HG03280 (cell line): Measurements from ENCODE around the gene HP.

Experiments
- ATAC-seq: cut with Tn5 transposase; IDR thresholded peaks from one replicate; pipeline ENCODE4 v1.9.1; 2021; ENCODE audit warnings: mild to moderate bottlenecking, moderate library complexity; ENCODE audit not compliant: unreplicated experiment

HP gene

DNA sequence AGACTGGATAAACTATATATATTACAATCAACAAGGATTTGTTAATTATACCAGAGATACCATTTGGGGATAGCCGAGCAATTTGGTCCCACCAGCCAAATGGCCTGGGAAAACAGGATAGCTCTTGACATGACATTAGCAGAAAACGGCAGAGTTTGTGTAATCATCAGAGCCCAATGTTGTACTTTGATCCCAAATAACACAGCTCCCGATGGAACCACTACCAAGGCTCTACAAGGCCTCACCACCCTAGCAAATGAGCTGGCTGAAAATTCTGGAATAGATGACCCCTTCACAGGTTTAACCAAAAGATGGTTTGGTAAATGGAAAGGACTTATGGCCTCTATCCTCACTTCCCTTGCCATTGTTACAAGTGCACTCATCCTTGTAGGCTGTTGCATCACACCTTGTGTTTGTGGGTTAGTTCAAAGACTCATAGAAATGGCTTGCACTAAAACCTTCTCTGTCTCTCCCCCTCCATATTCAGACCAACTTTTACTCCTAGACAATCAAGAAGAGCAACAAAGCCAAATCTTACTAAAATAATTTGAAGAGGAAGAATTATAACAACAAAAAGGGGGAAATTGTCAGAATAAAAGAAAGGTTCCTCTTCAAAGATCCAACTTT lies 29.6 kb downstream of the HP start:
- ATAC-seq = no peak

DNA sequence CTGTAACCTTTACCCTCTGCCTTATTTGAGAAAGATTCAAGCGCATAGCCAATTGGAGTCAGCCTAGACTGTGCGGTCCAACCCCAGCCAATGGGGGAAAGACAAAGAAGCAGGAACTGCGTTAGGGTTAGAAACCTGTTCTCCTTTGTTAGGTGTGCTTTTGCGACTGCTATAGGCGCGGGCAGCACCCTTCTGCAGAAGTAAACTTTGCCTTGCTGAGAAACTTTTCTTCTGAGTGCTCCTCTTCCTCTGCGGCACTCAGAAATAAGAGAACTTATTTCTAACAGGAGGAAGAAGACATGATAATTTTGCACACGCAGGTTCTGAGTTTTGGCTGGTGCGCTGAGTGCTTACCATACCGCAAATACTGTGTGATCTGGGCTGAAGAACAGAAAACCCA lies 30.1 kb downstream of the HP start:
- ATAC-seq = no peak

- no peak for ATAC-seq
Measured at GRCh38 chr16:72085002-72085401, 30.7 kb downstream of the HP start.

- ATAC-seq = no peak
Measured at GRCh38 chr16:72091217-72091616, 36.9 kb downstream of the HP start.

GRCh38 chr16:72092832-72093447 lies 38.6 kb downstream of the HP start:
- ATAC-seq = no peak

- ATAC-seq = peak; percentile 98
Measured at GRCh38 chr16:72093448-72094265, 39.4 kb downstream of the HP start, which contains the start of the genes DHX38 and TXNL4B. DHX38 (plus strand) TSS chr16:72093847; CDS start chr16:72096158, 2,311 bp downstream. TXNL4B (minus strand) TSS chr16:72093620; CDS start chr16:72090749, 2,871 bp downstream.

DNA sequence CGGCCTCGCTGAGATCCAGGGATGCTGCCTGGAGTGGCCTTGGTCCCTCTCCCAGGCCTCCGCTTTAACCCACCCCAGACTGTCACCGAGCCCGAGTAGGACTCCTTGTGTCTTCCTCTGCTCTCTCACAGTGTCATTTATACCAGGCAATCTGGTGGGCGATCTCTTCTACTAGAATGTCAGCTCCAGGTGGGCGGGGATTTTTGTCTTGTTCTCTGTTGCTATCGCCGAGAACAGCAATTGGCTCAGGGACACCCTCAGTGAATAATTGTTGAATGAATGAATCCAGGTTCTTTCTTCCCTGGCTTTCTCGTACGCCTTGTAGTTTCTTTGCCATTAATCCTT lies 39.9 kb downstream of the HP start:
- no peak for ATAC-seq

GRCh38 chr16:72098936-72099335 lies 44.6 kb downstream of the HP start:
- no peak for ATAC-seq

GRCh38 chr16:72099377-72099818 lies 45.1 kb downstream of the HP start:
- no peak for ATAC-seq

DNA sequence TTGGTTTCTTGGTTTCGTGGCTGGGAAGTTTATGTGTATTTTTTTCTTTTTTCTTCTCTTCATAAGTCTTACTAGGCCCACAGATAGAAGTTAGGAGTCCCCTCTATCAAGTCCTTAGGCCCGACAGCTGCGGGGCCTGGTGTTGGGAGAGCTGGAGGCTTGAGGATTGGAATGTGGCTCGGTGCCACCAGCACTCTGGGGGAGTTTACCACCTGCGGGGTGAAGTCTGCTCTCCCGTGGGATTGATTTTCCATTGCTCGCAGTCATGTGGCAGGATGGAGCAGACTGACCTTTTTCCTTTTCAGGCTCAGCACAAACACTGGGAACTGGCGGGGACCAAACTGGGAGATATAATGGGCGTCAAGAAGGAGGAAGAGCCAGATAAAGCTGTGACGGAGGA lies 46.9 kb downstream of the HP start:
- ATAC-seq = no peak

GRCh38 chr16:72104905-72105304 lies 50.6 kb downstream of the HP start:
- ATAC-seq = no peak

DNA sequence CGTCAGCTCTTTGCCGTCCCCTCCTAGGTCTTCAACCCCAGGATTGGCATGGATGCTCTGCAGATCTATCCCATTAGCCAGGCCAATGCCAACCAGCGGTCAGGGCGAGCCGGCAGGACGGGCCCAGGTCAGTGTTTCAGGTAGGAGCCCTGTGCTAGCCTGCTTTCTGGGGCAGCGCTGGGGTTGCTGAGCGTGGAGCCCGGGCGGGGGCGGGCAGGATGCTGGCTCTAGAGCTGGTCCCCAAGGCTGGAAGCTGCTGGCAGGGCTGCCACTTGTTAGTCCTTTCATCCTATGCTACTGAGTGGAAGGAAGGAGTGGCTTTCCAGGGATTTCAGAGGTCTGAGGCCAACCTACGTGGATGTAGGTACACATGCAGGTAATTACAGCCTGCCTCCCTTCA lies 51.7 kb downstream of the HP start:
- ATAC-seq = no peak

- ATAC-seq = no peak
Measured at GRCh38 chr16:72107371-72107770, 53.1 kb downstream of the HP start.

DNA sequence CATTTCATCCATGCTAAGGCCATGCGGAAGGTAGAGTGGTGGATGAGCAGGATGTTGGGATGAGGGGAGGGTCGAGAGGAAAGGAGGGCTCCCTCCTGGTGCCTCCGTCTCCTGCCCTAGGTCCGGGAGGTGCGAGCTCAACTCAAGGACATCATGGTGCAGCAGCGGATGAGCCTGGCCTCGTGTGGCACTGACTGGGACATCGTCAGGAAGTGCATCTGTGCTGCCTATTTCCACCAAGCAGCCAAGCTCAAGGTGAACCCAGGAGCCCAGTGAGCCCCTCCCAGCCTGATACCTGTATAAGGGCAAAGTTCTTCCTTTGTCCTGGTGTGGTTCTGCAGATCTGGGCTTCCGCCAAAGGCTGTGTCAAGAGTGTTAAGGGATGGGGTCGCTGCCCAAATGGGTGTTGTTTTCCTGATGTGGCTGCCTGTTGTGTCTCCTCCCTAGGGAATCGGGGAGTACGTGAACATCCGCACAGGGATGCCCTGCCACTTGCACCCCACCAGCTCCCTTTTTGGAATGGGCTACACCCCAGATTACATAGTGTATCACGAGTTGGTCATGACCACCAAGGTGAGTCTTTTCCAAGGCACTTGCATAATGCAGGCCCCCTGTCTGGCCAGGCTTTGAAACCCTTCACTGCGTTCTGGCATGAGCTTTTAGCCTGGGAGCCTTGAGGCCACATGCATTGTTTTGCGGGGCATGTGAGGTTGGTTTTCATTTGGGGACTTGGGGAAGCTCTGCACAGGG lies 54.2 kb downstream of the HP start:
- no peak for ATAC-seq

DNA sequence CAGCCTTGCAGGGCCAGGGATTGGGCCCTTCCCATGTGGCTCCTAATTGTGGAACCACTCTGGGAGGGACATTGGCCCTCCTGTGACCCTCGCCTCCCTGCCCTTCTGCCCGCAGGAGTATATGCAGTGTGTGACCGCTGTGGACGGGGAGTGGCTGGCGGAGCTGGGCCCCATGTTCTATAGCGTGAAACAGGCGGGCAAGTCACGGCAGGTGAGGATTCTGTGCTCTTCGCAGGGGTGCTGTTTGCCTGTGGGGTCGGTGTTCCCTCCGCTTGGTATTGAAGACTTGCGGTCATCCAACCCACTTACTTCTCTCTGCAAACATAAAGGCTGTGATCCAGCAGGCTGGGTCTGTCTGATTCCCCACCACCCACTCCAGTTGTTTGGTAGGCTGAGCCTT lies 55.0 kb downstream of the HP start:
- no peak for ATAC-seq

- ATAC-seq = no peak
Measured at GRCh38 chr16:72109966-72110530, 55.7 kb downstream of the HP start.
